ENCODE measurements around the gene TBCEL.

The TBCEL gene

GRCh38 chr11:121095561-121095960, 71.7 kb downstream of the TBCEL start:
- Mint-ChIP-seq H3K4me3 (no peak overlapping the region), H3K27ac (no peak overlapping the region), H3K4me1 (ENCODE audit: low read depth) (no peaks in the 10 kb centered on the region), H3K9me3 (ENCODE audit: low read depth) (no peaks in the 10 kb centered on the region), H3K27me3 (no peaks in the 10 kb centered on the region), H3K36me3 (no peaks in the 10 kb centered on the region)

GRCh38 chr11:121099364-121099763, 75.5 kb downstream of the TBCEL start:
- Mint-ChIP-seq H3K27ac (no peak overlapping the region), H3K4me3 (no peak overlapping the region), H3K9me3 (ENCODE audit: low read depth) (no peaks in the 10 kb centered on the region), H3K27me3 (no peaks in the 10 kb centered on the region), H3K4me1 (ENCODE audit: low read depth) (no peaks in the 10 kb centered on the region), H3K36me3 (no peaks in the 10 kb centered on the region)

- Mint-ChIP-seq H3K9me3 (ENCODE audit: low read depth) (no peaks in the 10 kb centered on the region), H3K4me1 (ENCODE audit: low read depth) (no peaks in the 10 kb centered on the region), H3K36me3 (no peaks in the 10 kb centered on the region), H3K27ac (no peak overlapping the region), H3K4me3 (no peak overlapping the region), H3K27me3 (no peaks in the 10 kb centered on the region)
These were observed 76.0 kb downstream of the TBCEL start for GRCh38 chr11:121099885-121100284.

GRCh38 chr11:121100943-121101342, 77.0 kb downstream of the TBCEL start, which contains the start of gene TECTA:
Gene TECTA, plus strand, starts transcription at chr11:121101243. Its CDS starts 1,423 bp downstream, at chr11:121102666.
- H3K27me3 Mint-ChIP-seq = no peaks in the 10 kb centered on the region
- H3K4me1 Mint-ChIP-seq (ENCODE audit: low read depth) = no peaks in the 10 kb centered on the region
- no peak within 1 kb of the TSS for H3K4me3 Mint-ChIP-seq
- H3K9me3 Mint-ChIP-seq (ENCODE audit: low read depth) = no peaks in the 10 kb centered on the region
- no peaks in the 10 kb centered on the region for H3K36me3 Mint-ChIP-seq
- H3K27ac Mint-ChIP-seq = no peak within 1 kb of the TSS

- H3K36me3 Mint-ChIP-seq = no peaks in the 10 kb centered on the region
- no peaks in the 10 kb centered on the region for H3K27me3 Mint-ChIP-seq
- no peak overlapping the region for H3K27ac Mint-ChIP-seq
- H3K4me1 Mint-ChIP-seq (ENCODE audit: low read depth) = no peaks in the 10 kb centered on the region
- no peak overlapping the region for H3K4me3 Mint-ChIP-seq
- H3K9me3 Mint-ChIP-seq (ENCODE audit: low read depth) = no peaks in the 10 kb centered on the region
These were observed 80.4 kb downstream of the TBCEL start for GRCh38 chr11:121104312-121104762.

GRCh38 chr11:121105063-121105480, 81.2 kb downstream of the TBCEL start:
- no peak overlapping the region for H3K27ac Mint-ChIP-seq
- H3K36me3 Mint-ChIP-seq = no peaks in the 10 kb centered on the region
- no peaks in the 10 kb centered on the region for H3K9me3 Mint-ChIP-seq (ENCODE audit: low read depth)
- no peaks in the 10 kb centered on the region for H3K4me1 Mint-ChIP-seq (ENCODE audit: low read depth)
- no peaks in the 10 kb centered on the region for H3K27me3 Mint-ChIP-seq
- no peak overlapping the region for H3K4me3 Mint-ChIP-seq

- no peaks in the 10 kb centered on the region for H3K36me3 Mint-ChIP-seq
- no peaks in the 10 kb centered on the region for H3K27me3 Mint-ChIP-seq
- no peak overlapping the region for H3K27ac Mint-ChIP-seq
- no peak overlapping the region for H3K4me3 Mint-ChIP-seq
- H3K4me1 Mint-ChIP-seq (ENCODE audit: low read depth) = no peaks in the 10 kb centered on the region
- no peaks in the 10 kb centered on the region for H3K9me3 Mint-ChIP-seq (ENCODE audit: low read depth)
These were observed 81.7 kb downstream of the TBCEL start for GRCh38 chr11:121105481-121106195.

GRCh38 chr11:121106812-121107211, 82.9 kb downstream of the TBCEL start:
- Mint-ChIP-seq H3K27me3 (no peaks in the 10 kb centered on the region), H3K4me1 (ENCODE audit: low read depth) (no peaks in the 10 kb centered on the region), H3K27ac (no peak overlapping the region), H3K9me3 (ENCODE audit: low read depth) (no peaks in the 10 kb centered on the region), H3K36me3 (no peaks in the 10 kb centered on the region), H3K4me3 (no peak overlapping the region)

- Mint-ChIP-seq H3K4me1 (ENCODE audit: low read depth) (peaks cover 4% of the 10 kb centered on the region), H3K27ac (no peak overlapping the region)
These were observed 84.5 kb downstream of the TBCEL start for GRCh38 chr11:121108413-121108812.

GRCh38 chr11:121109471-121109870, 85.6 kb downstream of the TBCEL start:
- H3K4me1 Mint-ChIP-seq (ENCODE audit: low read depth) = peaks cover 4% of the 10 kb centered on the region
- H3K4me3 Mint-ChIP-seq = no peak overlapping the region
- no peaks in the 10 kb centered on the region for H3K36me3 Mint-ChIP-seq
- H3K27me3 Mint-ChIP-seq = peaks cover 1% of the 10 kb centered on the region
- no peaks in the 10 kb centered on the region for H3K9me3 Mint-ChIP-seq (ENCODE audit: low read depth)
- no peak overlapping the region for H3K27ac Mint-ChIP-seq

More at GRCh38 chr11:121108413-121108812, 84.5 kb downstream of the TBCEL start:
- no peaks in the 10 kb centered on the region for H3K36me3 Mint-ChIP-seq
- no peaks in the 10 kb centered on the region for H3K9me3 Mint-ChIP-seq (ENCODE audit: low read depth)
- no peak overlapping the region for H3K4me3 Mint-ChIP-seq
- H3K27me3 Mint-ChIP-seq = peaks cover 1% of the 10 kb centered on the region

GRCh38 chr11:121109916-121110586, 86.1 kb downstream of the TBCEL start:
- peaks cover 4% of the 10 kb centered on the region for H3K4me1 Mint-ChIP-seq (ENCODE audit: low read depth)
- no peak overlapping the region for H3K27ac Mint-ChIP-seq
- H3K4me3 Mint-ChIP-seq = no peak overlapping the region
- H3K27me3 Mint-ChIP-seq = peaks cover 1% of the 10 kb centered on the region
- H3K9me3 Mint-ChIP-seq (ENCODE audit: low read depth) = no peaks in the 10 kb centered on the region
- H3K36me3 Mint-ChIP-seq = no peaks in the 10 kb centered on the region

- Mint-ChIP-seq H3K4me1 (ENCODE audit: low read depth) (peaks cover 4% of the 10 kb centered on the region), H3K27me3 (peaks cover 3% of the 10 kb centered on the region), H3K36me3 (no peaks in the 10 kb centered on the region), H3K9me3 (ENCODE audit: low read depth) (no peaks in the 10 kb centered on the region), H3K4me3 (no peak overlapping the region), H3K27ac (no peak overlapping the region)
These were observed 87.2 kb downstream of the TBCEL start for GRCh38 chr11:121110871-121111724.

GRCh38 chr11:121112498-121113455, 88.9 kb downstream of the TBCEL start:
- peaks cover 3% of the 10 kb centered on the region for H3K27me3 Mint-ChIP-seq
- H3K4me3 Mint-ChIP-seq = no peak overlapping the region
- no peaks in the 10 kb centered on the region for H3K36me3 Mint-ChIP-seq
- peaks cover 4% of the 10 kb centered on the region for H3K4me1 Mint-ChIP-seq (ENCODE audit: low read depth)
- no peaks in the 10 kb centered on the region for H3K9me3 Mint-ChIP-seq (ENCODE audit: low read depth)
- no peak overlapping the region for H3K27ac Mint-ChIP-seq

- no peak overlapping the region for H3K4me3 Mint-ChIP-seq
- no peaks in the 10 kb centered on the region for H3K9me3 Mint-ChIP-seq (ENCODE audit: low read depth)
- H3K4me1 Mint-ChIP-seq (ENCODE audit: low read depth) = peaks cover 4% of the 10 kb centered on the region
- no peak overlapping the region for H3K27ac Mint-ChIP-seq
- no peaks in the 10 kb centered on the region for H3K36me3 Mint-ChIP-seq
- H3K27me3 Mint-ChIP-seq = peaks cover 3% of the 10 kb centered on the region
These were observed 89.7 kb downstream of the TBCEL start for GRCh38 chr11:121113611-121114010.

Data from activated naive CD8-positive, alpha-beta T cell (primary cell).